Measurements from ENCODE around the gene TUBGCP6.
"Not testable (repeated sequence)": the region's sequence is repeated elsewhere in the genome, so short reads cannot be mapped to it uniquely, and the experiment has no call there.

TUBGCP6 gene

GRCh38 chr22:50208430-50208938 lies 36.3 kb downstream of the TUBGCP6 start:
- no peak for DNase-seq

GRCh38 chr22:50207383-50208140 lies 37.3 kb downstream of the TUBGCP6 start:
- DNase-seq, result no peak

GRCh38 chr22:50206599-50206998 lies 38.2 kb downstream of the TUBGCP6 start:
- peak in 6 of 14 donors; percentile 3 to 70 (median 42) for DNase-seq

- no peak for DNase-seq
These were observed 38.8 kb downstream of the TUBGCP6 start for GRCh38 chr22:50205781-50206569.

- DNase-seq, result not testable (repeated sequence)
These were observed 39.8 kb downstream of the TUBGCP6 start for GRCh38 chr22:50204998-50205397.

GRCh38 chr22:50204571-50204970 lies 40.3 kb downstream of the TUBGCP6 start:
- no peak for DNase-seq

- no peak for DNase-seq
These were observed 41.5 kb downstream of the TUBGCP6 start for GRCh38 chr22:50203288-50203687.

GRCh38 chr22:50202130-50202666 lies 42.6 kb downstream of the TUBGCP6 start:
- DNase-seq, result no peak

GRCh38 chr22:50201191-50202129 lies 43.4 kb downstream of the TUBGCP6 start:
- DNase-seq, result peak in 1 of 14 donors; percentile 73

- peak; percentile 33 to 95 (median 88) for DNase-seq
These were observed 44.2 kb downstream of the TUBGCP6 start, which contains the start of gene SELENOO for GRCh38 chr22:50200461-50201190. TSS of gene SELENOO (plus strand) at chr22:50201011. CDS start at chr22:50201037, 26 bp downstream.

- DNase-seq, result no peak
These were observed 44.9 kb downstream of the TUBGCP6 start for GRCh38 chr22:50199829-50200460.

- peak in 1 of 14 donors; percentile 89 for DNase-seq
These were observed 45.5 kb downstream of the TUBGCP6 start for GRCh38 chr22:50199251-50199721.

GRCh38 chr22:50198624-50199017 lies 46.2 kb downstream of the TUBGCP6 start:
- no peak for DNase-seq

- DNase-seq, result no peak
These were observed 46.8 kb downstream of the TUBGCP6 start for GRCh38 chr22:50197856-50198623.

GRCh38 chr22:50197000-50197800 lies 47.6 kb downstream of the TUBGCP6 start:
- DNase-seq, result no peak

- no peak for DNase-seq
These were observed 48.6 kb downstream of the TUBGCP6 start for GRCh38 chr22:50196256-50196655.

GRCh38 chr22:50194037-50194805 lies 50.6 kb downstream of the TUBGCP6 start:
- no peak for DNase-seq

- DNase-seq, result no peak
These were observed 51.2 kb downstream of the TUBGCP6 start for GRCh38 chr22:50193621-50194020.

Measured in C1 segment of cervical spinal cord (tissue), 14 donors.